ENCODE measurements around the gene TTC33.
"Not testable (repeated sequence)": the region's sequence is repeated elsewhere in the genome, so short reads cannot be mapped to it uniquely, and the experiment has no call there.

Gene TTC33

GRCh38 chr5:40746703-40747102, 9.1 kb downstream of the TTC33 start:
- H3K4me3 ChIP-seq (ENCODE audit: low read depth, low read length), result no peak overlapping the region
- no peaks in the 10 kb centered on the region for H3K4me1 ChIP-seq (ENCODE audit: control insufficient read depth, insufficient read depth, low read length)
- no peaks in the 10 kb centered on the region for H3K27me3 ChIP-seq (ENCODE audit: control insufficient read depth, insufficient read depth, low read length)
- H3K27ac ChIP-seq (ENCODE audit: low read depth, low read length), result no peak overlapping the region
- H3K36me3 ChIP-seq (ENCODE audit: control insufficient read depth, insufficient read depth, low read length), result no peaks in the 10 kb centered on the region
- no peak overlapping the region for H3K9ac ChIP-seq (ENCODE audit: low read length)
- H3K9me3 ChIP-seq (ENCODE audit: control insufficient read depth, insufficient read depth, low read depth, low read length), result peaks cover 5% of the 10 kb centered on the region; the same call in 1 of the 2 replicates

GRCh38 chr5:40743771-40744170, 12.0 kb downstream of the TTC33 start:
- Histone ChIP-seq H3K36me3 (ENCODE audit: control insufficient read depth, insufficient read depth, low read length) (no peaks in the 10 kb centered on the region; the same call in 1 of the 2 replicates), H3K9ac (ENCODE audit: low read length) (no peak overlapping the region), H3K27me3 (ENCODE audit: control insufficient read depth, insufficient read depth, low read length) (no peaks in the 10 kb centered on the region), H3K27ac (ENCODE audit: low read depth, low read length) (no peak overlapping the region), H3K4me1 (ENCODE audit: control insufficient read depth, insufficient read depth, low read length) (no peaks in the 10 kb centered on the region), H3K9me3 (ENCODE audit: control insufficient read depth, insufficient read depth, low read depth, low read length) (peaks cover 2% of the 10 kb centered on the region; the same call in 1 of the 2 replicates), H3K4me3 (ENCODE audit: low read depth, low read length) (no peak overlapping the region)

GRCh38 chr5:40738502-40738901, 17.3 kb downstream of the TTC33 start:
- Histone ChIP-seq H3K4me1 (ENCODE audit: control insufficient read depth, insufficient read depth, low read length) (no peaks in the 10 kb centered on the region), H3K27ac (ENCODE audit: low read depth, low read length) (no peak overlapping the region), H3K27me3 (ENCODE audit: control insufficient read depth, insufficient read depth, low read length) (no peaks in the 10 kb centered on the region), H3K36me3 (ENCODE audit: control insufficient read depth, insufficient read depth, low read length) (no peaks in the 10 kb centered on the region; the same call in 1 of the 2 replicates), H3K9me3 (ENCODE audit: control insufficient read depth, insufficient read depth, low read depth, low read length) (peaks cover 2% of the 10 kb centered on the region; the same call in 1 of the 2 replicates), H3K9ac (ENCODE audit: low read length) (no peak overlapping the region), H3K4me3 (ENCODE audit: low read depth, low read length) (no peak overlapping the region)

GRCh38 chr5:40736103-40736875, 19.5 kb downstream of the TTC33 start:
- Histone ChIP-seq H3K36me3 (ENCODE audit: control insufficient read depth, insufficient read depth, low read length) (no peaks in the 10 kb centered on the region; the same call in 1 of the 2 replicates), H3K27ac (ENCODE audit: low read depth, low read length) (no peak overlapping the region), H3K27me3 (ENCODE audit: control insufficient read depth, insufficient read depth, low read length) (no peaks in the 10 kb centered on the region), H3K9me3 (ENCODE audit: control insufficient read depth, insufficient read depth, low read depth, low read length) (peaks cover 2% of the 10 kb centered on the region; the same call in 1 of the 2 replicates), H3K4me3 (ENCODE audit: low read depth, low read length) (no peak overlapping the region), H3K4me1 (ENCODE audit: control insufficient read depth, insufficient read depth, low read length) (no peaks in the 10 kb centered on the region), H3K9ac (ENCODE audit: low read length) (no peak overlapping the region)

- H3K9ac ChIP-seq (ENCODE audit: low read length), result no peak overlapping the region
- H3K4me1 ChIP-seq (ENCODE audit: control insufficient read depth, insufficient read depth, low read length), result no peaks in the 10 kb centered on the region
- H3K9me3 ChIP-seq (ENCODE audit: control insufficient read depth, insufficient read depth, low read depth, low read length), result peaks cover 2% of the 10 kb centered on the region; the same call in 1 of the 2 replicates
- no peak overlapping the region for H3K4me3 ChIP-seq (ENCODE audit: low read depth, low read length)
- no peaks in the 10 kb centered on the region; the same call in 1 of the 2 replicates for H3K36me3 ChIP-seq (ENCODE audit: control insufficient read depth, insufficient read depth, low read length)
- no peak overlapping the region for H3K27ac ChIP-seq (ENCODE audit: low read depth, low read length)
- H3K27me3 ChIP-seq (ENCODE audit: control insufficient read depth, insufficient read depth, low read length), result no peaks in the 10 kb centered on the region
Observed at GRCh38 chr5:40735609-40736008, 20.2 kb downstream of the TTC33 start.

GRCh38 chr5:40734986-40735385, 20.8 kb downstream of the TTC33 start:
- Histone ChIP-seq H3K9me3 (ENCODE audit: control insufficient read depth, insufficient read depth, low read depth, low read length) (no peaks in the 10 kb centered on the region), H3K36me3 (ENCODE audit: control insufficient read depth, insufficient read depth, low read length) (no peaks in the 10 kb centered on the region), H3K27ac (ENCODE audit: low read depth, low read length) (no peak overlapping the region), H3K9ac (ENCODE audit: low read length) (no peak overlapping the region), H3K27me3 (ENCODE audit: control insufficient read depth, insufficient read depth, low read length) (no peaks in the 10 kb centered on the region), H3K4me3 (ENCODE audit: low read depth, low read length) (no peak overlapping the region), H3K4me1 (ENCODE audit: control insufficient read depth, insufficient read depth, low read length) (no peaks in the 10 kb centered on the region)

GRCh38 chr5:40733879-40734563, 21.7 kb downstream of the TTC33 start:
- Histone ChIP-seq H3K27me3 (ENCODE audit: control insufficient read depth, insufficient read depth, low read length) (no peaks in the 10 kb centered on the region), H3K4me1 (ENCODE audit: control insufficient read depth, insufficient read depth, low read length) (no peaks in the 10 kb centered on the region), H3K27ac (ENCODE audit: low read depth, low read length) (no peak overlapping the region), H3K9me3 (ENCODE audit: control insufficient read depth, insufficient read depth, low read depth, low read length) (no peaks in the 10 kb centered on the region), H3K36me3 (ENCODE audit: control insufficient read depth, insufficient read depth, low read length) (no peaks in the 10 kb centered on the region), H3K9ac (ENCODE audit: low read length) (no peak overlapping the region), H3K4me3 (ENCODE audit: low read depth, low read length) (no peak overlapping the region)

GRCh38 chr5:40733434-40733833, 22.3 kb downstream of the TTC33 start:
- Histone ChIP-seq H3K4me3 (ENCODE audit: low read depth, low read length) (no peak overlapping the region), H3K4me1 (ENCODE audit: control insufficient read depth, insufficient read depth, low read length) (no peaks in the 10 kb centered on the region), H3K36me3 (ENCODE audit: control insufficient read depth, insufficient read depth, low read length) (no peaks in the 10 kb centered on the region), H3K9ac (ENCODE audit: low read length) (no peak overlapping the region), H3K27me3 (ENCODE audit: control insufficient read depth, insufficient read depth, low read length) (no peaks in the 10 kb centered on the region), H3K27ac (ENCODE audit: low read depth, low read length) (no peak overlapping the region), H3K9me3 (ENCODE audit: control insufficient read depth, insufficient read depth, low read depth, low read length) (no peaks in the 10 kb centered on the region)

GRCh38 chr5:40722497-40722911, 33.3 kb downstream of the TTC33 start:
- not testable (repeated sequence) for H3K4me3 ChIP-seq (ENCODE audit: low read depth, low read length); H3K9ac ChIP-seq (ENCODE audit: low read length); H3K36me3 ChIP-seq (ENCODE audit: control insufficient read depth, insufficient read depth, low read length); H3K27ac ChIP-seq (ENCODE audit: low read depth, low read length); H3K27me3 ChIP-seq (ENCODE audit: control insufficient read depth, insufficient read depth, low read length); H3K4me1 ChIP-seq (ENCODE audit: control insufficient read depth, insufficient read depth, low read length)
- peaks cover 20% of the 10 kb centered on the region for H3K9me3 ChIP-seq (ENCODE audit: control insufficient read depth, insufficient read depth, low read depth, low read length)

- no peaks in the 10 kb centered on the region for H3K4me1 ChIP-seq (ENCODE audit: control insufficient read depth, insufficient read depth, low read length)
- H3K9ac ChIP-seq (ENCODE audit: low read length), result no peak overlapping the region
- H3K4me3 ChIP-seq (ENCODE audit: low read depth, low read length), result no peak overlapping the region
- no peak overlapping the region for H3K27ac ChIP-seq (ENCODE audit: low read depth, low read length)
- peaks cover 20% of the 10 kb centered on the region for H3K9me3 ChIP-seq (ENCODE audit: control insufficient read depth, insufficient read depth, low read depth, low read length)
- H3K36me3 ChIP-seq (ENCODE audit: control insufficient read depth, insufficient read depth, low read length), result peaks cover 9% of the 10 kb centered on the region; the same call in 1 of the 2 replicates
- no peaks in the 10 kb centered on the region for H3K27me3 ChIP-seq (ENCODE audit: control insufficient read depth, insufficient read depth, low read length)
Observed at GRCh38 chr5:40720069-40720468, 35.7 kb downstream of the TTC33 start.

- Histone ChIP-seq H3K27me3 (ENCODE audit: control insufficient read depth, insufficient read depth, low read length) (no peaks in the 10 kb centered on the region), H3K27ac (ENCODE audit: low read depth, low read length) (no peak overlapping the region), H3K9me3 (ENCODE audit: control insufficient read depth, insufficient read depth, low read depth, low read length) (peaks cover 14% of the 10 kb centered on the region), H3K36me3 (ENCODE audit: control insufficient read depth, insufficient read depth, low read length) (0 out of 2 replicates have a peak, but pooled peaks cover 4% of the 10 kb centered on the region), H3K9ac (ENCODE audit: low read length) (no peak overlapping the region), H3K4me3 (ENCODE audit: low read depth, low read length) (no peak overlapping the region), H3K4me1 (ENCODE audit: control insufficient read depth, insufficient read depth, low read length) (no peaks in the 10 kb centered on the region)
Observed at GRCh38 chr5:40717281-40717680, 38.5 kb downstream of the TTC33 start.
